Neural cell (in vitro differentiated cells): ENCODE data around the gene DPPA2. TPM values are rescaled to one million over a fixed set of nuclear protein-coding genes. Genes with fewer than 3 reads are reported as not detected.

Source experiments
- H2AFZ ChIP-seq: fragments of 200-600, 300-800 bp; sonication (generic), shearing (Covaris generic); 2 replicates; pipeline ENCODE4 v1.6.0; 2014; ENCODE audit warnings: low read depth, mild to moderate bottlenecking, antibody characterized with exemption, low read length, moderate library complexity
- H3F3A ChIP-seq: fragments of 200-600 bp; shearing (Covaris generic); 2 replicates; pipeline ENCODE4 v1.6.1; 2016; ENCODE audit warnings: mild to moderate bottlenecking, moderate library complexity, mixed read lengths, antibody characterized with exemption, low read length; ENCODE audit not compliant: insufficient read depth, poor library complexity, severe bottlenecking
- H3K27ac ChIP-seq: fragments of 200-600, 300-800 bp; sonication (generic), shearing (Covaris generic); 2 replicates; pipeline ENCODE4 v1.5.1; 2014; ENCODE audit warnings: mild to moderate bottlenecking, low read length, moderate library complexity
- H3K27me3 ChIP-seq: fragments of 300-800, 200-600 bp; sonication (generic), shearing (Covaris generic); 2 replicates; pipeline ENCODE4 v1.6.0; 2014; ENCODE audit warnings: mild to moderate bottlenecking, low read depth, low read length, moderate library complexity; ENCODE audit not compliant: insufficient read depth
- H3K36me3 ChIP-seq: fragments of 300-800, 200-600 bp; sonication (generic), shearing (Covaris generic); 2 replicates; pipeline ENCODE4 v1.5.1; 2014; ENCODE audit warnings: mild to moderate bottlenecking, antibody characterized with exemption, low read length, moderate library complexity; ENCODE audit not compliant: insufficient read depth
- H3K4me2 ChIP-seq: fragments of 300-800, 200-600 bp; sonication (generic), shearing (Covaris generic); 2 replicates; pipeline ENCODE4 v1.6.0; 2014; ENCODE audit warnings: mild to moderate bottlenecking, low read length
- H3K4me3 ChIP-seq: fragments of 300-800, 200-600 bp; sonication (generic), shearing (Covaris generic); 2 replicates; pipeline ENCODE4 v1.5.1; 2014; ENCODE audit warnings: mild to moderate bottlenecking, low read length, moderate library complexity
- H3K79me2 ChIP-seq: fragments of 200-600 bp; shearing (Covaris generic); replicated peaks from 2 replicates; pipeline ENCODE4 v1.6.0; 2014; ENCODE audit warnings: mild to moderate bottlenecking, low read length, moderate library complexity; ENCODE audit not compliant: insufficient read depth
- H3K9ac ChIP-seq: fragments of 300-800, 200-600 bp; sonication (generic), shearing (Covaris generic); 2 replicates; pipeline ENCODE4 v1.6.1; 2016; ENCODE audit warnings: mild to moderate bottlenecking, low read length, mixed read lengths
- H3K9me2 ChIP-seq: fragments of 200-600 bp; shearing (Covaris generic); 2 replicates; pipeline ENCODE4 v1.6.1; 2016; ENCODE audit warnings: mild to moderate bottlenecking, low read length, mixed read lengths; ENCODE audit not compliant: insufficient read depth
- H3K9me3 ChIP-seq: fragments of 200-600, 300-800 bp; sonication (generic), shearing (Covaris generic); 2 replicates; pipeline ENCODE4 v1.6.1; 2016; ENCODE audit warnings: mild to moderate bottlenecking, mixed run types, low read length, moderate library complexity, mixed read lengths
- H4K20me1 ChIP-seq: fragments of 200-600 bp; shearing (Covaris generic); 2 replicates; pipeline ENCODE4 v1.6.1; 2016; ENCODE audit warnings: mild to moderate bottlenecking, mixed run types; ENCODE audit not compliant: insufficient read depth
- EP300 ChIP-seq: fragments of 450-650 bp; conservative IDR thresholded peaks from 2 replicates; pipeline ENCODE4 v1.6.1; 2014; ENCODE audit warnings: antibody characterized with exemption, mild to moderate bottlenecking, moderate library complexity; ENCODE audit not compliant: poor library complexity, severe bottlenecking
- EZH2 ChIP-seq: fragments of 200-600, 300-800 bp; shearing (Covaris generic), sonication (generic); IDR thresholded peaks from 2 replicates; pipeline ENCODE4 v1.6.1; 2014; ENCODE audit warnings: antibody characterized with exemption, low read length, borderline replicate concordance, mild to moderate bottlenecking; ENCODE audit not compliant: insufficient read depth, poor library complexity, severe bottlenecking
- MXI1 ChIP-seq: fragments of 450-650 bp; conservative IDR thresholded peaks from 2 replicates; pipeline ENCODE4 v1.6.1; 2014; ENCODE audit warnings: antibody characterized with exemption, mild to moderate bottlenecking; ENCODE audit not compliant: poor library complexity, severe bottlenecking
- POLR2AphosphoS5 ChIP-seq: IDR thresholded peaks from 2 replicates; pipeline ENCODE4 v1.6.1; 2012
- RAD21 ChIP-seq: fragments of 450-650 bp; conservative IDR thresholded peaks from 2 replicates; pipeline ENCODE4 v1.6.1; 2014; ENCODE audit warnings: antibody characterized with exemption, mild to moderate bottlenecking, moderate library complexity
- REST ChIP-seq: IDR thresholded peaks from 2 replicates; pipeline ENCODE4 v1.6.1; 2012; ENCODE audit warnings: borderline replicate concordance
- SMC3 ChIP-seq: fragments of 450-650 bp; conservative IDR thresholded peaks from 2 replicates; pipeline ENCODE4 v1.6.1; 2014; ENCODE audit warnings: antibody characterized with exemption, mild to moderate bottlenecking, moderate library complexity; ENCODE audit not compliant: poor library complexity
- TAF1 ChIP-seq: IDR thresholded peaks from 2 replicates; pipeline ENCODE4 v1.6.1; 2012; ENCODE audit warnings: low read depth
- polyA plus RNA-seq: library from polyadenylated mRNA; depleted of rRNA; stranded (reverse); fragments of >200 nt; gene quantifications from 2 replicates; pipeline ENCODE4 v1.2.3, GENCODE V29; 2014
- TF ChIP-seq, protein P1 (sequence below): fragments of 450-650 bp; IDR thresholded peaks from 2 replicates; pipeline ENCODE4 v1.5.1; 2014; ENCODE audit warnings: antibody characterized with exemption, mild to moderate bottlenecking, moderate library complexity; ENCODE audit not compliant: poor library complexity, severe bottlenecking

The DPPA2 gene
- polyA plus RNA-seq, 1 donor from 2014 or later = not detected

DNA sequence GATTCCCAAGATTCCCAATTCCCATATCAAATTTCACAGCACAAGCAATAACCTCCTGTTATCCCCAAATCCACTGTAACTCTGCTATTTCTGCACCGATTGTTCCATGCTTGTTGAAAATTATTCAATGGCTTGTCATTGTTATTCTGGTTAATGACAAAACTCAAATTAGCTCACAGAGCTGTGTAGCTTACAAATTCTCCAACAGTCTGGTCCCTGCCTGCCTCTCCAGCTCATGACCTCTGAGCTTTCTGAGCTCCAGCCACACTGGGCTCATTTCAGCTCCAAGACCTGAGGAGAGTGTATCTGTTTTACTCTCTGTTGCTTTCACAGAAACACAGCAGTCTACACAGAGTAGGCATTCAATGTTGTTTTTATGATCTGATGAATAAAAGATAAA is 3.3 kb downstream of the DPPA2 start:
- TF ChIP-seq MXI1 = no peak
- TF ChIP-seq TAF1 = no peak
- TF ChIP-seq EZH2 = no peak
- no peak for TF ChIP-seq SMC3
- H3K4me2 ChIP-seq = no peak overlapping the region
- no peaks in the 10 kb centered on the region for H3K9me3 ChIP-seq
- H3K27me3 ChIP-seq = no peaks in the 10 kb centered on the region
- no peak overlapping the region for H2AFZ ChIP-seq
- no peaks in the 10 kb centered on the region for H3F3A ChIP-seq
- H3K36me3 ChIP-seq = no peaks in the 10 kb centered on the region
- H3K9me2 ChIP-seq = no peaks in the 10 kb centered on the region
- no peak overlapping the region for H3K4me3 ChIP-seq
- no peaks in the 10 kb centered on the region for H4K20me1 ChIP-seq
- H3K79me2 ChIP-seq = no peaks in the 10 kb centered on the region
- no peak overlapping the region for H3K27ac ChIP-seq
- H3K9ac ChIP-seq = no peak overlapping the region

- Histone ChIP-seq H2AFZ (no peak overlapping the region), H3K9ac (no peak overlapping the region), H3K9me2 (no peaks in the 10 kb centered on the region), H3K27ac (no peak overlapping the region), H3K9me3 (no peaks in the 10 kb centered on the region), H3K4me3 (no peak overlapping the region), H3K79me2 (no peaks in the 10 kb centered on the region), H3K4me2 (no peak overlapping the region), H4K20me1 (no peaks in the 10 kb centered on the region), H3K36me3 (no peaks in the 10 kb centered on the region), H3F3A (no peaks in the 10 kb centered on the region), H3K27me3 (no peaks in the 10 kb centered on the region)
- TF ChIP-seq POLR2AphosphoS5 (no peak), TAF1 (no peak), MXI1 (no peak), REST (no peak), RAD21 (no peak), EP300 (no peak), SMC3 (no peak), EZH2 (no peak)
- TF ChIP-seq, protein P1, sequence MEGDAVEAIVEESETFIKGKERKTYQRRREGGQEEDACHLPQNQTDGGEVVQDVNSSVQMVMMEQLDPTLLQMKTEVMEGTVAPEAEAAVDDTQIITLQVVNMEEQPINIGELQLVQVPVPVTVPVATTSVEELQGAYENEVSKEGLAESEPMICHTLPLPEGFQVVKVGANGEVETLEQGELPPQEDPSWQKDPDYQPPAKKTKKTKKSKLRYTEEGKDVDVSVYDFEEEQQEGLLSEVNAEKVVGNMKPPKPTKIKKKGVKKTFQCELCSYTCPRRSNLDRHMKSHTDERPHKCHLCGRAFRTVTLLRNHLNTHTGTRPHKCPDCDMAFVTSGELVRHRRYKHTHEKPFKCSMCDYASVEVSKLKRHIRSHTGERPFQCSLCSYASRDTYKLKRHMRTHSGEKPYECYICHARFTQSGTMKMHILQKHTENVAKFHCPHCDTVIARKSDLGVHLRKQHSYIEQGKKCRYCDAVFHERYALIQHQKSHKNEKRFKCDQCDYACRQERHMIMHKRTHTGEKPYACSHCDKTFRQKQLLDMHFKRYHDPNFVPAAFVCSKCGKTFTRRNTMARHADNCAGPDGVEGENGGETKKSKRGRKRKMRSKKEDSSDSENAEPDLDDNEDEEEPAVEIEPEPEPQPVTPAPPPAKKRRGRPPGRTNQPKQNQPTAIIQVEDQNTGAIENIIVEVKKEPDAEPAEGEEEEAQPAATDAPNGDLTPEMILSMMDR = no peak
These were observed 18.8 kb downstream of the DPPA2 start for GRCh38 chr3:109297496-109297895.

DNA sequence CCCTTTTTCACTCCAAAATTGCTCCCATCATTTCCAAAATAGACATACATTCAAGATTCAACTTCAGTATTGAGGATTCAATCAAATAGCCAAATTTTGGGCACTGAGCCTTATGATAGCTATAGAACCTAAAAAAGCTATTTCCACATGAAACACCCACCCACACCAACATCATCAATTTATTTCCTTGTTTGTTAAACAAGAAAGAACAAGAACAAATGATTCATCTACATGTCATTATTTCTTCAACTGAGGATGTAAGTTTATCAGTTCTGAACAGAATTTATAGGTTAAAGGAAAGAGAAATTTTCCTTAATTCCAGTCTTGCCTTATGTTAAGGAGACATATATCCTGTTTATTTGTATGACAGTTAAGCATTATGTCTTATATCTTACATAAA is 32.2 kb downstream of the DPPA2 start:
- no peak overlapping the region for H3K27ac ChIP-seq
- no peaks in the 10 kb centered on the region for H3K9me2 ChIP-seq
- H3K79me2 ChIP-seq = no peaks in the 10 kb centered on the region
- no peaks in the 10 kb centered on the region for H3K36me3 ChIP-seq
- H3K9me3 ChIP-seq = no peaks in the 10 kb centered on the region
- no peak overlapping the region for H3K4me2 ChIP-seq
- H3F3A ChIP-seq = no peaks in the 10 kb centered on the region
- H3K27me3 ChIP-seq = no peaks in the 10 kb centered on the region
- H2AFZ ChIP-seq = no peak overlapping the region
- TF ChIP-seq RAD21 (no peak), EP300 (no peak), TAF1 (no peak), SMC3 (no peak), POLR2AphosphoS5 (no peak), MXI1 (no peak), EZH2 (no peak), REST (no peak)
- TF ChIP-seq, protein P1 = no peak
- H4K20me1 ChIP-seq = no peaks in the 10 kb centered on the region
- no peak overlapping the region for H3K4me3 ChIP-seq
- H3K9ac ChIP-seq = no peak overlapping the region
